DMS53 treated with DMSO at 0.1 percent for 48 hours (cell line): ENCODE data around the gene C6orf120.

Experiments
- DNase-seq: peaks from one replicate; lab custom pipeline; 2025; ENCODE audit not compliant: unreplicated experiment; lab: John Stamatoyannopoulos, UW

Gene C6orf120

GRCh38 chr6:169724494-169725124, 22.7 kb downstream of the C6orf120 start, which contains the start of gene PHF10:
PHF10 (minus strand) TSS chr6:169724500; CDS start chr6:169723931, 569 bp downstream.
- no peak for DNase-seq

GRCh38 chr6:169725125-169726048, 23.5 kb downstream of the C6orf120 start:
- DNase-seq, result peak; percentile 62

- no peak for DNase-seq
These were observed 24.1 kb downstream of the C6orf120 start for GRCh38 chr6:169726049-169726400.

- DNase-seq, result no peak
These were observed 25.0 kb downstream of the C6orf120 start for GRCh38 chr6:169726963-169727362.

- no peak for DNase-seq
These were observed 28.0 kb downstream of the C6orf120 start for GRCh38 chr6:169729961-169730360.

GRCh38 chr6:169738204-169738975, 36.5 kb downstream of the C6orf120 start:
- DNase-seq, result no peak

- DNase-seq, result no peak
These were observed 37.1 kb downstream of the C6orf120 start for GRCh38 chr6:169738976-169739529.

- no peak for DNase-seq
These were observed 39.4 kb downstream of the C6orf120 start for GRCh38 chr6:169741344-169741743.

GRCh38 chr6:169745405-169745804, 43.5 kb downstream of the C6orf120 start:
- DNase-seq, result no peak

- no peak for DNase-seq
These were observed 44.6 kb downstream of the C6orf120 start for GRCh38 chr6:169746556-169746955.

GRCh38 chr6:169751242-169752073, 49.5 kb downstream of the C6orf120 start, which contains the start of the genes DYNLT2 and ERMARD:
DYNLT2 (minus strand) TSS chr6:169751572; CDS start chr6:169751458, 114 bp downstream.
ERMARD (plus strand) TSS chr6:169751622; CDS start chr6:169751658, 36 bp downstream.
- DNase-seq, result peak; percentile 75

- no peak for DNase-seq
These were observed 50.2 kb downstream of the C6orf120 start for GRCh38 chr6:169752074-169752623.
